ENCODE data around the gene IFT88.

Gene IFT88

GRCh38 chr13:20714161-20714560 is 147.2 kb downstream of the IFT88 start:
- DNase-seq (ENCODE audit: low read depth in 1 of 2, low spot score in 1 of 2), result no peak

- DNase-seq (ENCODE audit: low read depth in 1 of 2, low spot score in 1 of 2), result no peak
Measured at GRCh38 chr13:20714563-20715329, 147.8 kb downstream of the IFT88 start.

GRCh38 chr13:20715330-20715712 is 148.4 kb downstream of the IFT88 start:
- no peak for DNase-seq (ENCODE audit: low read depth in 1 of 2, low spot score in 1 of 2)

GRCh38 chr13:20716951-20717350 is 150.0 kb downstream of the IFT88 start:
- no peak for DNase-seq (ENCODE audit: low read depth in 1 of 2, low spot score in 1 of 2)

GRCh38 chr13:20717581-20718542 is 150.9 kb downstream of the IFT88 start:
- no peak for DNase-seq (ENCODE audit: low read depth in 1 of 2, low spot score in 1 of 2)

GRCh38 chr13:20718958-20719566 is 152.1 kb downstream of the IFT88 start:
- no peak for DNase-seq (ENCODE audit: low read depth in 1 of 2, low spot score in 1 of 2)

- DNase-seq (ENCODE audit: low read depth in 1 of 2, low spot score in 1 of 2), result no peak
Measured at GRCh38 chr13:20719783-20720182, 152.8 kb downstream of the IFT88 start.

GRCh38 chr13:20720499-20720898 is 153.5 kb downstream of the IFT88 start:
- DNase-seq (ENCODE audit: low read depth in 1 of 2, low spot score in 1 of 2), result no peak

GRCh38 chr13:20721058-20721453 is 154.1 kb downstream of the IFT88 start:
- DNase-seq (ENCODE audit: low read depth in 1 of 2, low spot score in 1 of 2), result no peak

- no peak for DNase-seq (ENCODE audit: low read depth in 1 of 2, low spot score in 1 of 2)
Measured at GRCh38 chr13:20721454-20722357, 154.7 kb downstream of the IFT88 start.

- no peak for DNase-seq (ENCODE audit: low read depth in 1 of 2, low spot score in 1 of 2)
Measured at GRCh38 chr13:20727856-20728255, 160.9 kb downstream of the IFT88 start.

- no peak for DNase-seq (ENCODE audit: low read depth in 1 of 2, low spot score in 1 of 2)
Measured at GRCh38 chr13:20728579-20729311, 161.8 kb downstream of the IFT88 start.

- DNase-seq (ENCODE audit: low read depth in 1 of 2, low spot score in 1 of 2), result no peak
Measured at GRCh38 chr13:20729633-20730585, 163.0 kb downstream of the IFT88 start.

- no peak for DNase-seq (ENCODE audit: low read depth in 1 of 2, low spot score in 1 of 2)
Measured at GRCh38 chr13:20738616-20739015, 171.7 kb downstream of the IFT88 start.

GRCh38 chr13:20740021-20740420 is 173.1 kb downstream of the IFT88 start:
- no peak for DNase-seq (ENCODE audit: low read depth in 1 of 2, low spot score in 1 of 2)
